Fibroblast of lung (primary cell): ENCODE data around the gene SDK1. TPM values are rescaled to one million over a fixed set of nuclear protein-coding genes. Genes with fewer than 3 reads are reported as not detected.

Source experiments
- DNase-seq, 2 donors: peaks; one replicate each; pipeline versions ENCODE4 v3.0.0 to v3.0.0-alpha.2; 2010; ENCODE audit warnings: low read depth in 2 of 2
- H2AFZ ChIP-seq: 2 replicates; pipeline ENCODE4 v1.5.1; 2012; ENCODE audit warnings: low read length, control low read depth, inconsistent platforms
- H3K27ac ChIP-seq: 2 replicates; pipeline ENCODE4 v1.5.1; 2011; ENCODE audit warnings: low read length, control low read depth; ENCODE audit not compliant: insufficient read depth
- H3K27me3 ChIP-seq: 2 replicates; pipeline ENCODE4 v1.5.1; 2011; ENCODE audit warnings: mild to moderate bottlenecking, low read length; ENCODE audit not compliant: control insufficient read depth, insufficient read depth
- H3K36me3 ChIP-seq: 2 replicates; pipeline ENCODE4 v1.5.1; 2011; ENCODE audit warnings: low read length; ENCODE audit not compliant: control insufficient read depth, insufficient read depth
- H3K4me1 ChIP-seq: 2 replicates; pipeline ENCODE4 v1.5.1; 2011; ENCODE audit warnings: low read length; ENCODE audit not compliant: control insufficient read depth, insufficient read depth; ENCODE audit errors: extremely low read depth
- H3K4me2 ChIP-seq: 2 replicates; pipeline ENCODE4 v1.5.1; 2011; ENCODE audit warnings: low read length, control low read depth; ENCODE audit not compliant: insufficient read depth; ENCODE audit errors: extremely low read depth
- H3K4me3 ChIP-seq, 4 experiments: fragments of 200-600 bp in 1 of 4; sonication (generic) in 1 of 4; replicated peaks in 1 of 4; 2 replicates each; pipeline ENCODE4 v1.5.1; 2011 to 2016; ENCODE audit warnings: low read length in 4 of 4, low read depth in 3 of 4, mild to moderate bottlenecking in 3 of 4, control low read depth in 2 of 4, inconsistent platforms in 1 of 4, mixed read lengths in 1 of 4; ENCODE audit not compliant: insufficient read depth in 1 of 4; ENCODE audit errors: control extremely low read depth in 1 of 4
- H3K79me2 ChIP-seq: 2 replicates; pipeline ENCODE4 v1.5.1; 2012; ENCODE audit warnings: mild to moderate bottlenecking, low read length, inconsistent platforms; ENCODE audit not compliant: control insufficient read depth, insufficient read depth
- H3K9ac ChIP-seq: 2 replicates; pipeline ENCODE4 v1.5.1; 2011; ENCODE audit warnings: mild to moderate bottlenecking, low read length, control low read depth; ENCODE audit not compliant: insufficient read depth
- H3K9me3 ChIP-seq: 2 replicates; pipeline ENCODE4 v1.5.1; 2012; ENCODE audit warnings: low read depth, low read length; ENCODE audit not compliant: control insufficient read depth, insufficient read depth
- H4K20me1 ChIP-seq: 2 replicates; pipeline ENCODE4 v1.5.1; 2011; ENCODE audit warnings: low read length; ENCODE audit not compliant: control insufficient read depth, insufficient read depth; ENCODE audit errors: extremely low read depth
- CTCF ChIP-seq, 2 donors: IDR thresholded peaks in 1 of 2; conservative IDR thresholded peaks in 1 of 2; 1 replicate in 1 of 2; 2 replicates in 1 of 2; pipeline ENCODE4 v1.5.1; 2011 to 2012; ENCODE audit warnings: low read length in 2 of 2, control low read depth in 1 of 2, inconsistent platforms in 1 of 2, low read depth in 1 of 2, mild to moderate bottlenecking in 1 of 2
- EZH2 ChIP-seq: IDR thresholded peaks from 2 replicates; pipeline ENCODE4 v1.5.1; 2012; ENCODE audit warnings: low read length, control low read depth, mild to moderate bottlenecking; ENCODE audit errors: missing control alignments
- polyA plus RNA-seq, 2 donors: library from polyadenylated mRNA; depleted of rRNA in 1 of 2; stranded (reverse) in 1 of 2; unstranded in 1 of 2; fragments of >200 nt; gene quantifications; 2 replicates each; pipeline ENCODE4 v1.2.1, GENCODE V29; 2011 to 2012; ENCODE audit warnings: missing spikeins in 1 of 2
- total RNA-seq: library from RNA; depleted of rRNA; stranded (reverse); fragments of >200 nt; gene quantifications from 2 replicates; pipeline ENCODE4 v1.2.1, GENCODE V29; 2014

SDK1 gene
- total and polyA plus RNA-seq, 2 donors (not counting 1 experiment from before 2014, with no cell fraction given): 1.0 to 8.6 TPM

GRCh38 chr7:3568516-3568915 is 267.5 kb downstream of the SDK1 start:
- no peak overlapping the region for H3K4me2 ChIP-seq
- DNase-seq: no peak
- H3K79me2 ChIP-seq: no peaks in the 10 kb centered on the region
- H3K27ac ChIP-seq: no peak overlapping the region
- H3K36me3 ChIP-seq: no peaks in the 10 kb centered on the region
- H3K9me3 ChIP-seq: no peaks in the 10 kb centered on the region
- TF ChIP-seq EZH2 (no peak), CTCF (conservative IDR thresholded peaks at IDR 0.05 in 1 of 2, IDR thresholded peaks at IDR 0.05 in 1 of 2; ENCODE audit: low read depth in 1 of 2, low read length in 2 of 2) (no peak)
- no peak overlapping the region for H3K9ac ChIP-seq
- H2AFZ ChIP-seq: no peak overlapping the region
- no peaks in the 10 kb centered on the region for H3K27me3 ChIP-seq
- no peaks in the 10 kb centered on the region for H3K4me1 ChIP-seq
- no peak overlapping the region for H3K4me3 ChIP-seq
- no peaks in the 10 kb centered on the region for H4K20me1 ChIP-seq

- Histone ChIP-seq H3K4me1 (no peaks in the 10 kb centered on the region), H3K9me3 (no peaks in the 10 kb centered on the region), H3K27me3 (no peaks in the 10 kb centered on the region), H3K79me2 (no peaks in the 10 kb centered on the region), H2AFZ (no peak overlapping the region), H3K9ac (no peak overlapping the region), H4K20me1 (no peaks in the 10 kb centered on the region), H3K27ac (no peak overlapping the region), H3K36me3 (no peaks in the 10 kb centered on the region), H3K4me2 (no peak overlapping the region), H3K4me3 (no peak overlapping the region)
- no peak for DNase-seq
- TF ChIP-seq CTCF (conservative IDR thresholded peaks at IDR 0.05 in 1 of 2, IDR thresholded peaks at IDR 0.05 in 1 of 2; ENCODE audit: low read depth in 1 of 2, low read length in 2 of 2) (no peak), EZH2 (no peak)
These were observed 268.6 kb downstream of the SDK1 start for GRCh38 chr7:3569643-3570042.

- no peaks in the 10 kb centered on the region for H3K27me3 ChIP-seq
- H3K36me3 ChIP-seq: no peaks in the 10 kb centered on the region
- no peaks in the 10 kb centered on the region for H4K20me1 ChIP-seq
- H3K9ac ChIP-seq: no peak overlapping the region
- H3K79me2 ChIP-seq: no peaks in the 10 kb centered on the region
- H3K4me1 ChIP-seq: no peaks in the 10 kb centered on the region
- no peak for DNase-seq
- TF ChIP-seq CTCF (conservative IDR thresholded peaks at IDR 0.05 in 1 of 2, IDR thresholded peaks at IDR 0.05 in 1 of 2; ENCODE audit: low read depth in 1 of 2, low read length in 2 of 2) (no peak), EZH2 (no peak)
- no peaks in the 10 kb centered on the region for H3K9me3 ChIP-seq
- H3K4me2 ChIP-seq: no peak overlapping the region
- no peak overlapping the region for H3K27ac ChIP-seq
- no peak overlapping the region for H3K4me3 ChIP-seq
- no peak overlapping the region for H2AFZ ChIP-seq
These were observed 272.1 kb downstream of the SDK1 start for GRCh38 chr7:3573151-3573550.
